HG02852 (cell line): Measurements from ENCODE around the gene CLEC5A.
A peak's percentile ranks its signal among the peaks of the same experiment; 100 is the strongest.
"Not testable (repeated sequence)": the region's sequence is repeated elsewhere in the genome, so short reads cannot be mapped to it uniquely, and the experiment has no call there.

Experiments used
- ATAC-seq: cut with Tn5 transposase; IDR thresholded peaks from one replicate; pipeline ENCODE4 v1.9.1; 2021; ENCODE audit warnings: mild to moderate bottlenecking, moderate library complexity; ENCODE audit not compliant: unreplicated experiment

Gene CLEC5A

GRCh38 chr7:141946796-141947195, at the start of gene CLEC5A:
Gene CLEC5A, minus strand, starts transcription at chr7:141946974. Its CDS starts 682 bp downstream, at chr7:141946292.
- no peak for ATAC-seq

- no peak for ATAC-seq
These were observed 46.6 kb upstream of the CLEC5A start for GRCh38 chr7:141993354-141993753.

GRCh38 chr7:141992688-141993087, 45.9 kb upstream of the CLEC5A start:
- no peak for ATAC-seq

GRCh38 chr7:141992156-141992555, 45.4 kb upstream of the CLEC5A start:
- ATAC-seq, result no peak

- ATAC-seq, result no peak
These were observed 44.4 kb upstream of the CLEC5A start for GRCh38 chr7:141991140-141991539.

- no peak for ATAC-seq
These were observed 43.4 kb upstream of the CLEC5A start for GRCh38 chr7:141990011-141990725.

- not testable (repeated sequence) for ATAC-seq
These were observed 41.0 kb upstream of the CLEC5A start for GRCh38 chr7:141987803-141988202.

- no peak for ATAC-seq
These were observed 40.1 kb upstream of the CLEC5A start for GRCh38 chr7:141986923-141987322.

- ATAC-seq, result not testable (repeated sequence)
These were observed 39.2 kb upstream of the CLEC5A start for GRCh38 chr7:141985926-141986325.

GRCh38 chr7:141979568-141979967, 32.8 kb upstream of the CLEC5A start:
- ATAC-seq, result no peak

GRCh38 chr7:141978351-141978750, 31.6 kb upstream of the CLEC5A start:
- no peak for ATAC-seq

GRCh38 chr7:141976524-141977245, 29.9 kb upstream of the CLEC5A start:
- ATAC-seq, result no peak

GRCh38 chr7:141975806-141976523, 29.2 kb upstream of the CLEC5A start:
- peak; percentile 65 for ATAC-seq

- no peak for ATAC-seq
These were observed 28.1 kb upstream of the CLEC5A start for GRCh38 chr7:141974831-141975230.

- ATAC-seq, result no peak
These were observed 26.9 kb upstream of the CLEC5A start, which contains the start of gene TAS2R38 for GRCh38 chr7:141973673-141974072. Gene TAS2R38, minus strand, starts transcription at chr7:141973773. Its CDS starts 84 bp downstream, at chr7:141973689.

- peak; percentile 73 for ATAC-seq
These were observed 14.1 kb upstream of the CLEC5A start for GRCh38 chr7:141960687-141961422.

GRCh38 chr7:141956084-141956483, 9.3 kb upstream of the CLEC5A start:
- no peak for ATAC-seq

- no peak for ATAC-seq
These were observed 7.6 kb upstream of the CLEC5A start for GRCh38 chr7:141954334-141954733.

GRCh38 chr7:141952461-141952860, 5.7 kb upstream of the CLEC5A start:
- ATAC-seq, result no peak

GRCh38 chr7:141950806-141951205, 4.0 kb upstream of the CLEC5A start:
- no peak for ATAC-seq

GRCh38 chr7:141949911-141950310, 3.1 kb upstream of the CLEC5A start:
- ATAC-seq, result no peak
